Measurements from ENCODE around the gene AHNAK2. TPM values are rescaled to one million over a fixed set of nuclear protein-coding genes. Genes with fewer than 3 reads are reported as not detected.
A peak's percentile ranks its signal among the peaks of the same experiment; 100 is the strongest.

Gene AHNAK2
- total and polyA plus RNA-seq, 9 of the 15 experiments (the other 6 are each of a cell fraction or from before 2014, with no cell fraction given): 0.04 to 0.09 (median 0.04) TPM; not detected in 6

DNA sequence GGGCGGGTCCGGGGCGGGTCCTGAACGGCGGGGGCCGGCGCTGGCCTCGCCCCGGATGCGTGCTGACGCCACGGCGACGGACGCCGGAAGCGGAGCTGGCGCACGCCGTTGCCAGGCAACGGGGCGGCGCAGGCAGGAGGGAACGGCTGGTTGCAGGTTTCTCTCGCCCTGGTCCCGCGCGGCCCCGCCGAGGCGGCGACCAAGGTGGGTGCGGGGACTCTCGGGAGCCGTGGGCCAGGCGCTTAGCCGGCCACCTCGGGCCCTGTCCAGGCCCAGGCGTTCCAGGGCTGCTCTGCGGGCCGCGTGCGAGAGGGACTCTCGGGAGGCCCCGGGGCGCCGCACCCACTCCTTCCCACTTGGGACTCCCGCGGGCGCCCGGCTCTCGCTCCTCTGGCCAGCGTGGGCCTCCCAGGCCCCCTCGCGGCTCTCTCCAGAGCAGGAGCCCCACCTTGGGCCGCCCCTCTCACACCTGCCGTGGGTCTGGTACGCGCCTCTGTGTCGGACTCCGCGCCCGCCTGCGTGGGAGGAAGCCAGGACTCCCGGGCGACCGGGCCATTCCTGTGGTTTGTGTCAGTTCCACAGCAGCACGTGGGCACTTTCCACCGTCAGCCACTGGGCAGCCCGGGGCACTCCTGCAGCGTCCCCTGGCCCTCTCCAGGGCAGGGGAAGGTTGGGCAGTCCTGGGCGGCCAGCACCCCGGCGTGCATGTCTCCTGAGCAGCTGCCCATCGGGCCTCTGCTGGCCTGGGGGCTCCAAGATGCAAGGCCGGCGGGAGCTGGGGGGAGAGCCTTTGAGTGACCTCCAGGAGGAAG lies 7.7 kb upstream of the AHNAK2 start, which contains the start of gene CLBA1:
Gene CLBA1 (plus strand): TSS at position 114 of the 812 bp plus-strand sequence. CDS start 644 bp downstream, at position 758.
- in situ Hi-C loops (cut with MboI): no loop called here
- Histone ChIP-seq H3K9me3 (replicated peaks; ENCODE audit: control insufficient read depth, insufficient read depth, low read depth, low read length) (no peaks in the 10 kb centered on the region), H3K79me2 (ENCODE audit: control insufficient read depth, insufficient read depth, low read length) (no peaks in the 10 kb centered on the region; the same call in 2 of the 3 replicates), H3K9me1 (ENCODE audit: control insufficient read depth, insufficient read depth, low read length) (no peaks in the 10 kb centered on the region), H2AFZ (ENCODE audit: low read depth, low read length) (peak within 1 kb of the TSS; percentile 64), H4K20me1 (replicated peaks; ENCODE audit: control insufficient read depth, insufficient read depth, low read length) (no peaks in the 10 kb centered on the region; the same call in 1 of the 2 replicates), H3K4me1 (replicated peaks in 1 of 2; ENCODE audit: control insufficient read depth in 2 of 2, insufficient read depth in 2 of 2, low read length in 2 of 2) (peaks cover 0 to 39% of the 10 kb centered on the region in 2 experiments; a peak in 3 of 5 replicates), H3K9ac (ENCODE audit: insufficient read depth in 1 of 2, low read depth in 2 of 2, low read length in 2 of 2) (peak within 1 kb of the TSS; percentile 67 to 88; a peak in 3 of 4 replicates), H3K4me3 (peak within 1 kb of the TSS; percentile 63), H3K27me3 (ENCODE audit: control insufficient read depth in 2 of 2, insufficient read depth in 2 of 2, low read length in 2 of 2) (no peaks in the 10 kb centered on the region), H3K4me2 (ENCODE audit: insufficient read depth, low read length) (peak within 1 kb of the TSS; percentile 66), H3K36me3 (ENCODE audit: control insufficient read depth, insufficient read depth, low read length) (no peaks in the 10 kb centered on the region), H3K27ac (ENCODE audit: extremely low read depth, low read depth, low read length) (peak within 1 kb of the TSS; percentile 62; the same call in 2 of the 3 replicates)
- intact Hi-C loops (cut with micrococcal nuclease): no loop called here
- peak; percentile 91 to 94 (median 92) for DNase-seq (ENCODE audit: extremely low read depth in 1 of 4, low spot score in 3 of 4)
- FAIRE-seq: no peak
- ATAC-seq: peak; percentile 96
- ChIA-PET POLR2A (no interaction called here), CTCF (ENCODE audit: low intra/inter-chr PET ratio) (interaction anchor here (1.5 kb wide), 1 partner anchor 10 kb away, joined by 3 read pairs; no protein-coding TSS in a partner anchor)
- BruUV-seq (replicated peaks): TSS peak; percentile 75
- WGBS (ENCODE audit: insufficient coverage, low coverage, missing lambda C conversion rate): 3% methylated on average over 19 of the region's 77 CpGs
- TF ChIP-seq BRD9 (IDR thresholded peaks at IDR 0.05; ENCODE audit: low read depth, partially characterized antibody) (no peak), GTF2A2 (tag; IDR thresholded peaks at IDR 0.05) (no peak), PHB2 (IDR thresholded peaks at IDR 0.05; ENCODE audit: low read depth) (no peak), ZZZ3 (IDR thresholded peaks at IDR 0.05) (no peak), TGIF2 (CRISPR knock-in tag; IDR thresholded peaks at IDR 0.05) (0 out of 2 replicates have a peak, but pooled peaks have one; percentile 28), L3MBTL2 (IDR thresholded peaks at IDR 0.05) (peak; percentile 41; the same call in 1 of the 2 replicates), KDM2B (CRISPR knock-in tag; IDR thresholded peaks at IDR 0.05) (0 out of 2 replicates have a peak, but pooled peaks have one; percentile 44), SIN3A (IDR thresholded peaks at IDR 0.05; ENCODE audit: borderline replicate concordance in 2 of 2, control insufficient read depth in 1 of 2, low read depth in 2 of 2, low read length in 2 of 2) (peak in 1 of 2 experiments; percentile 82; a peak in 1 of 4 replicates), DNMT1 (IDR thresholded peaks at IDR 0.05) (no peak), CEBPB (tag; IDR thresholded peaks at IDR 0.05) (no peak), SRSF7 (optimal IDR thresholded peaks at IDR 0.05; ENCODE audit: low read depth, low read length) (no peak), TEAD1 (CRISPR knock-in tag; IDR thresholded peaks at IDR 0.05) (0 out of 4 replicates have a peak, but pooled peaks of 1 of the 2 experiments have one; percentile 60), SMARCE1 (IDR thresholded peaks at IDR 0.05) (no peak)
- TF ChIP-seq, protein P1, sequence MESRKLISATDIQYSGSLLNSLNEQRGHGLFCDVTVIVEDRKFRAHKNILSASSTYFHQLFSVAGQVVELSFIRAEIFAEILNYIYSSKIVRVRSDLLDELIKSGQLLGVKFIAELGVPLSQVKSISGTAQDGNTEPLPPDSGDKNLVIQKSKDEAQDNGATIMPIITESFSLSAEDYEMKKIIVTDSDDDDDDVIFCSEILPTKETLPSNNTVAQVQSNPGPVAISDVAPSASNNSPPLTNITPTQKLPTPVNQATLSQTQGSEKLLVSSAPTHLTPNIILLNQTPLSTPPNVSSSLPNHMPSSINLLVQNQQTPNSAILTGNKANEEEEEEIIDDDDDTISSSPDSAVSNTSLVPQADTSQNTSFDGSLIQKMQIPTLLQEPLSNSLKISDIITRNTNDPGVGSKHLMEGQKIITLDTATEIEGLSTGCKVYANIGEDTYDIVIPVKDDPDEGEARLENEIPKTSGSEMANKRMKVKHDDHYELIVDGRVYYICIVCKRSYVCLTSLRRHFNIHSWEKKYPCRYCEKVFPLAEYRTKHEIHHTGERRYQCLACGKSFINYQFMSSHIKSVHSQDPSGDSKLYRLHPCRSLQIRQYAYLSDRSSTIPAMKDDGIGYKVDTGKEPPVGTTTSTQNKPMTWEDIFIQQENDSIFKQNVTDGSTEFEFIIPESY (CRISPR knock-in tag; IDR thresholded peaks at IDR 0.05): no peak; the same call in 1 of the 2 replicates
- TF ChIP-seq, protein P2, sequence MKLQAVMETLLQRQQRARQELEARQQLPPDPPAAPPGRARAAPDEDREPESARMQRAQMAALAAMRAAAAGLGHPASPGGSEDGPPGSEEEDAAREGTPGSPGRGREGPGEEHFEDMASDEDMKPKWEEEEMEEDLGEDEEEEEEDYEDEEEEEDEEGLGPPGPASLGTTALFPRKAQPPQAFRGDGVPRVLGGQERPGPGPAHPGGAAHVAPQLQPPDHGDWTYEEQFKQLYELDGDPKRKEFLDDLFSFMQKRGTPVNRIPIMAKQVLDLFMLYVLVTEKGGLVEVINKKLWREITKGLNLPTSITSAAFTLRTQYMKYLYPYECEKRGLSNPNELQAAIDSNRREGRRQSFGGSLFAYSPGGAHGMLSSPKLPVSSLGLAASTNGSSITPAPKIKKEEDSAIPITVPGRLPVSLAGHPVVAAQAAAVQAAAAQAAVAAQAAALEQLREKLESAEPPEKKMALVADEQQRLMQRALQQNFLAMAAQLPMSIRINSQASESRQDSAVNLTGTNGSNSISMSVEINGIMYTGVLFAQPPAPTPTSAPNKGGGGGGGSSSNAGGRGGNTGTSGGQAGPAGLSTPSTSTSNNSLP (IDR thresholded peaks at IDR 0.05; ENCODE audit: borderline replicate concordance, low read depth, low read length): no peak
- TF ChIP-seq, protein P3, sequence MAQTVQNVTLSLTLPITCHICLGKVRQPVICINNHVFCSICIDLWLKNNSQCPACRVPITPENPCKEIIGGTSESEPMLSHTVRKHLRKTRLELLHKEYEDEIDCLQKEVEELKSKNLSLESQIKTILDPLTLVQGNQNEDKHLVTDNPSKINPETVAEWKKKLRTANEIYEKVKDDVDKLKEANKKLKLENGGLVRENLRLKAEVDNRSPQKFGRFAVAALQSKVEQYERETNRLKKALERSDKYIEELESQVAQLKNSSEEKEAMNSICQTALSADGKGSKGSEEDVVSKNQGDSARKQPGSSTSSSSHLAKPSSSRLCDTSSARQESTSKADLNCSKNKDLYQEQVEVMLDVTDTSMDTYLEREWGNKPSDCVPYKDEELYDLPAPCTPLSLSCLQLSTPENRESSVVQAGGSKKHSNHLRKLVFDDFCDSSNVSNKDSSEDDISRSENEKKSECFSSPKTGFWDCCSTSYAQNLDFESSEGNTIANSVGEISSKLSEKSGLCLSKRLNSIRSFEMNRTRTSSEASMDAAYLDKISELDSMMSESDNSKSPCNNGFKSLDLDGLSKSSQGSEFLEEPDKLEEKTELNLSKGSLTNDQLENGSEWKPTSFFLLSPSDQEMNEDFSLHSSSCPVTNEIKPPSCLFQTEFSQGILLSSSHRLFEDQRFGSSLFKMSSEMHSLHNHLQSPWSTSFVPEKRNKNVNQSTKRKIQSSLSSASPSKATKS (CRISPR knock-in tag; IDR thresholded peaks at IDR 0.05): no peak

All from K562 (cell line).